Left ventricle myocardium inferior (tissue), 1 donor: Measurements from ENCODE around the gene KCND3. TPM values are rescaled to one million over a fixed set of nuclear protein-coding genes. Genes with fewer than 3 reads are reported as not detected.

Source experiments
- DNase-seq: peaks from one replicate; pipeline ENCODE4 v3.0.0-alpha.2; 2020
- H3K27ac ChIP-seq: fragments of 200-600 bp; replicated peaks from 2 replicates; pipeline ENCODE4 v1.8.0; 2021
- H3K27me3 ChIP-seq: fragments of 200-600 bp; 2 replicates; pipeline ENCODE4 v1.8.0; 2021; ENCODE audit warnings: low read depth
- H3K36me3 ChIP-seq: fragments of 200-600 bp; 2 replicates; pipeline ENCODE4 v1.8.0; 2021
- H3K4me1 ChIP-seq: fragments of 200-600 bp; 2 replicates; pipeline ENCODE4 v1.8.0; 2021
- H3K4me3 ChIP-seq: fragments of 200-600 bp; 2 replicates; pipeline ENCODE4 v1.8.0; 2021; ENCODE audit warnings: mild to moderate bottlenecking, moderate library complexity
- H3K9me3 ChIP-seq: fragments of 200-600 bp; replicated peaks from 2 replicates; pipeline ENCODE4 v1.8.0; 2021
- intact Hi-C: fragments of 100-400 bp; cut with micrococcal nuclease; formaldehyde crosslinking; loops from one replicate; pipeline ENCODE4 v1.11.0; 2022
- total RNA-seq: library from RNA; stranded (reverse); fragmentation: NEBNext Ultra II Directional; extraction: Animal tissue kit (Norgen Biotek cat#: 25700); gene quantifications from one replicate; pipeline ENCODE4 v1.2.1, GENCODE V29; 2021
- TF ChIP-seq, protein P1 (sequence below): fragments of 200-600 bp; IDR thresholded peaks from 2 replicates; pipeline ENCODE4 v1.8.0; 2021; ENCODE audit warnings: antibody characterized with exemption, mild to moderate bottlenecking, borderline replicate concordance
- donor health status: DM: no; HTN: yes; CAD: no; lungs with severe emphysema.

The KCND3 gene
- total RNA-seq, 1 donor from 2014 or later = 19.2 TPM

DNA sequence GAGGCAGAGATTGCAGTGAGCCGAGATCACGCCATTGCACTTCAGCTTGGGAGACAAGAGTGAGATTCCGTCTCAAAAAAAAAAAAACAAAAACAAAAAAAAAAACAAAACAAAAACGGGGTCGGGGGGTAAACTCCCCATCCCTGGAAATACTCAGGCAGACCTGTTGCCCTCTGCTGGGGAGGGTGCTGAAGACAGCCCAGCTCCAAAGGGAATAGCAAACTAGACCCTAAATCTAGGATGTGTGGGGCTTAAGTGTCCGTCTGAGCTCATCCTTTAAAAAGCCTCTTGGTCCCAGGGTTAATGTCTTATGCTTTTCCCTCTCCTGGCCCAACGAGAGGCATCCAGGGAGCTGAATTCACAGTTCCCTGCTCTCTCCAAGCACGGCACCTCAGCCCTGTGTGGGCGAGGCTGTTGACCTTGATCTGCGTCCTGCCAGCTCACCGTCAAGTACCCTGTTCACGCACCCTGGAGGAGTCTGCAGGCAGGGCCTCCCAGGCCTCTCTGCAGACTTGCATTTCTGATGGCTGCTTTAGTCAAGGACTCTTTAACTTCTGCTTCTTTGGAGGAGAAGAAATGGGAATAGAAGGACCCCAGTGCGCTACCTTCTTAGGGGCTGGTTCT, 22.3 kb downstream of the KCND3 start:
- Histone ChIP-seq H3K4me3 (no peak overlapping the region), H3K27ac (no peak overlapping the region), H3K27me3 (no peaks in the 10 kb centered on the region), H3K9me3 (no peaks in the 10 kb centered on the region), H3K36me3 (no peaks in the 10 kb centered on the region), H3K4me1 (peaks cover 68% of the 10 kb centered on the region)
- DNase-seq = no peak
- intact Hi-C loops = no loop called here
- TF ChIP-seq, protein P1, sequence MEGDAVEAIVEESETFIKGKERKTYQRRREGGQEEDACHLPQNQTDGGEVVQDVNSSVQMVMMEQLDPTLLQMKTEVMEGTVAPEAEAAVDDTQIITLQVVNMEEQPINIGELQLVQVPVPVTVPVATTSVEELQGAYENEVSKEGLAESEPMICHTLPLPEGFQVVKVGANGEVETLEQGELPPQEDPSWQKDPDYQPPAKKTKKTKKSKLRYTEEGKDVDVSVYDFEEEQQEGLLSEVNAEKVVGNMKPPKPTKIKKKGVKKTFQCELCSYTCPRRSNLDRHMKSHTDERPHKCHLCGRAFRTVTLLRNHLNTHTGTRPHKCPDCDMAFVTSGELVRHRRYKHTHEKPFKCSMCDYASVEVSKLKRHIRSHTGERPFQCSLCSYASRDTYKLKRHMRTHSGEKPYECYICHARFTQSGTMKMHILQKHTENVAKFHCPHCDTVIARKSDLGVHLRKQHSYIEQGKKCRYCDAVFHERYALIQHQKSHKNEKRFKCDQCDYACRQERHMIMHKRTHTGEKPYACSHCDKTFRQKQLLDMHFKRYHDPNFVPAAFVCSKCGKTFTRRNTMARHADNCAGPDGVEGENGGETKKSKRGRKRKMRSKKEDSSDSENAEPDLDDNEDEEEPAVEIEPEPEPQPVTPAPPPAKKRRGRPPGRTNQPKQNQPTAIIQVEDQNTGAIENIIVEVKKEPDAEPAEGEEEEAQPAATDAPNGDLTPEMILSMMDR = peak; percentile 18

DNA sequence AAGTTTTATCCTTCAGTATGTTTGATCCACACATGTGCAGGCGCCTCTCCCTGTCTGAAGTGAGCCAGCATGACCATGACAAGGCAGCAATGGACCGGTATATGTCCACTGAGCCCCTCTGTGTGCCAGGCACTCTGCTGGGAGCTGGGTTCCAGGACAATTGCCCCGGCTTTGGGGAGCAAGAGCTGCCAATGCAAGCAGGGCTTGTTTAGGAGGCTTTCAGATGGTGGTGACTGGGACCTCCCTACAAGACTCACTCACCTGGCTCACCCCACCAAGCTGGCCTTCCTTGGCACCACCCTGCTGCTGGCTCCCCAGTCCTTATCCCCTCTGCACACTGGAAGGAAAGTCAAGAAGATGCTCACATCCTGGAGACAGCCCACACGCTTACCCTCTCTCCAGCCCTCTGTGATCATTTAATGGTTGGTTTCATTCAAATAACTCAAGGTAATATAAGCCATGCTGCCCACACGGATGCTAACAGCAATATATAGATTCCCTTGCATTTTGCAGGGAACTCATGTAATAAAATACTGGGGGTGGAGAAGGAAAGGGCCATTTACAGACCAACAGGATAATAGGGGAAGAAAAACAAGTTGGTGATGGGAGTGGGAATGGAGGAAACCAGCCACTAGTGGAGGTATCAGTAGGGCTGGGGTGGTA, 23.6 kb downstream of the KCND3 start:
- H3K27me3 ChIP-seq = no peaks in the 10 kb centered on the region
- no peak overlapping the region for H3K27ac ChIP-seq
- DNase-seq = no peak
- H3K4me3 ChIP-seq = no peak overlapping the region
- no peaks in the 10 kb centered on the region for H3K36me3 ChIP-seq
- intact Hi-C loops = no loop called here
- no peaks in the 10 kb centered on the region for H3K9me3 ChIP-seq
- H3K4me1 ChIP-seq = peaks cover 81% of the 10 kb centered on the region
- TF ChIP-seq, protein P1 = no peak

DNA sequence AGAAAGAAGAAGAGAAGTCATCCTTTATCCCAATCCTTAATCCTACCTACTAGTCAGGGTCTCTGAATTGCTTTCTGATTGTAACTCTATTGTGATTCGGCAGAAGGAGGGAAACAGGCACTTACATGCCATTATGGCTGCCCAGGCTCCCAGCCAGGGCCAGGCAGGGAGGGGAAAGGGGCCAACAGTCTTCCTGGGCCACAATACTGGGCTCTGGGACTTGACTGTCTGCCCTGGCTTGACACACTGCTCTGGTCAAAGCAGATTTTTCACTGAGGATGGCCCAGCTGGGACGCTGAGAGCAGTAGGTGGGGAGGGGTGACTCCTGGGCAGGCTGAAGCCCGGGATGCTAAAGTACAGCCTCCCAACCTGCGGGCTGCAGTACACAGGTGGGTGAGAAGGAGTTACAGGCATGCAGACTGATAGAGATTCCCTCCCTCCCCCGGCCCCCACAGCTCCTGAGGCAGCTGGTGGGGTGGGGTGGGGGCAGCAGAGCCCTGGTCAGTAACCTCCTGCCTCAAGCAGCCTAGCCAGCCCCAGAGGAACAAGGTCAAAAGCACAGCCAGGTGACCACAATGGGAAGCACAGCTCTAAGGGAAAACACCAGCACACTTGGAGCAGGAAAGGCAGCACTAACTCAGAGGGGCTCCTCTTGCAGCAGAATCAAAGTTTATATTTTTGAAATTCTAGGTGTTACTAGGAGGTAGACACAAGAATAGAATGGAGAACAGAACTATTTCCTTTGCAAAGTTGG, 25.3 kb downstream of the KCND3 start:
- intact Hi-C loops = no loop called here
- H3K27me3 ChIP-seq = no peaks in the 10 kb centered on the region
- no peak overlapping the region for H3K4me3 ChIP-seq
- TF ChIP-seq, protein P1 = no peak
- H3K9me3 ChIP-seq = no peaks in the 10 kb centered on the region
- H3K27ac ChIP-seq = no peak overlapping the region
- DNase-seq = no peak
- H3K36me3 ChIP-seq = no peaks in the 10 kb centered on the region
- peaks cover 83% of the 10 kb centered on the region for H3K4me1 ChIP-seq

DNA sequence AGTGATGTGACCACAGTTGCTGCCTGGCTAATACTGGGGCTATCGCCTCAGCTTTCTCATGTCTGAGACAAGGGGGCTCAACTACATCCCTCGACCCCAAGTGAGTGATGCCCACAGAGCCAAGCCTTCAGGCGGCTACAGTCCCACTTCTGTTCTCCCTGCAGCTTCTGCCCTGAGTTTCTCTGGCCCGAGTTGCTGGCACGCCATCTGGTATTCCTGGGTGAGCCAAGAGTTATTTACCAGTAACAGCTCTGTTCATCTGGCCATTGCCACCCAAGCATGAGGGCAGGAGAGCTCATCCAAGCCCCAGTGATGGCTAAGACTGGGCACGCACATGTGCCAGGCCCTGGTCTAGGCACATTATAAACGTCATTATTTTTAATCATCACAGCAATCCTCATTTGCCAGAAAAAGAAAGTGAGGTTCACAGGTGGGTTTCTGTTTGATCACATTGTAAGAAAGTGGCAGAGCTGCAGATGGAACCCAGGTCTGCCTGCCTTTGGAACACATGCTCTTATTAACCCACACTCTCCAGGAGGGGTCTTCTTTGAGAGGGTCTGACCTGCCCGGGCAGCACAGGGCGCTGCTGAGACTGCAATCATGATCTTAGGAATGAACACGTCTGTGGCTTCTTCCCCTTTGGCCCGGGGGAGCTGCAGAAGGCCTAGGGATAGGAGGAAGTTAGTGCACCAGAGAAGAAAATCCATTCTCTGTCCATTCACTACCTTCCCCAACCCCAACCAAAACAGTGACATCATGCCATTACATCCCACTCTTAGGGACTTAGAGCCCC, 27.5 kb downstream of the KCND3 start:
- Histone ChIP-seq H3K9me3 (no peaks in the 10 kb centered on the region), H3K4me1 (peaks cover 82% of the 10 kb centered on the region), H3K27ac (peak overlapping the region; percentile 50), H3K36me3 (no peaks in the 10 kb centered on the region), H3K4me3 (no peak overlapping the region), H3K27me3 (no peaks in the 10 kb centered on the region)
- intact Hi-C loops = no loop called here
- TF ChIP-seq, protein P1 = no peak
- peak; percentile 45 for DNase-seq

DNA sequence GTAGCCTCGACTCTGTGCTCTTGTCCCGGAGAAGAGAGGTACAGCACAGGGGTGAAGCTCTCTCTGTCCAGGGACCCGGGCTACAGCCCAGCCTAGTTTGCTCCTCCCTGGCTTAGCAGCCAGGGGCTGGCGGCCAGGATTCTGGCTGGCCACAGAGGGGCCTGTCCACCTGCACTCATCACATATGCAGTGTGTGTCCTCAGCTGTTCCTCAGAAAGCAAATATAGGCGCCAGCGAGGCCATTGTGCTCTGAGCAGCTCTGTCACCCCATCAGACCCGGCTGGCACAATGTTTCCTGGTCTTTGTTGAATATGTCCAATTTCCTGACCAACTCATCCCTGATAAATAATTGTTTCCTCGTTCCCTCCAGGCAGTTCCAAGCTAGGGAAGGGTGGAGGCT, 28.5 kb downstream of the KCND3 start:
- H3K4me1 ChIP-seq = peaks cover 84% of the 10 kb centered on the region
- TF ChIP-seq, protein P1 = no peak
- no peak overlapping the region for H3K4me3 ChIP-seq
- intact Hi-C loops = no loop called here
- peak overlapping the region; percentile 50 for H3K27ac ChIP-seq
- no peaks in the 10 kb centered on the region for H3K36me3 ChIP-seq
- no peak for DNase-seq
- H3K9me3 ChIP-seq = no peaks in the 10 kb centered on the region
- no peaks in the 10 kb centered on the region for H3K27me3 ChIP-seq
